C4-2B (cell line): ENCODE results near the gene MRPS10.

ENCODE experiments used
- H3K27ac ChIP-seq: fragments of 450-650 bp; 2 replicates; pipeline ENCODE4 v1.5.1; 2017
- ZFX ChIP-seq: fragments of 450-650 bp; IDR thresholded peaks from 2 replicates; pipeline ENCODE4 v1.6.1; 2017
- TF ChIP-seq, protein P1 (sequence below): fragments of 450-650 bp; conservative IDR thresholded peaks from 2 replicates; pipeline ENCODE4 v1.5.1; 2017; ENCODE audit warnings: mild to moderate bottlenecking

MRPS10 gene

DNA sequence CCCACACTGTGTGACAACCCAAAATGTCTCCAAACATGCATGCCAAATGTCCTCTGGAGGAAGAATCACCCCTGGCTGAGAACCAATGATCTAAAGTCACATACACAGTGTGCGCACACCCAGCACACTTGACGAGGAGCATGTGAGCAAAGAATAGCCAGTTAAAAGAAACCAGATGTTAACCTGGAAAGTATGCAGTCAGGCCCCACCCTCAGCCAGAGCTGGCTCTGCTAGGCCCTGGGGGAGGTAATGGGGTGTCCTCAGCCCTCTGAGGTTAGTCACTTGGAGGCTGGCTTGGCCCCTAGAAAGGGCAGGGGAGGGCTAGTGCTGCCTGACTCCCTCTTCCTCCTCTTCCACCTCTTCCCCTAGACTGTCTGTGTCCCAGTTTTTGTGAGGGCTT is 59.6 kb downstream of the MRPS10 start:
- no peak for TF ChIP-seq ZFX
- TF ChIP-seq, protein P1, sequence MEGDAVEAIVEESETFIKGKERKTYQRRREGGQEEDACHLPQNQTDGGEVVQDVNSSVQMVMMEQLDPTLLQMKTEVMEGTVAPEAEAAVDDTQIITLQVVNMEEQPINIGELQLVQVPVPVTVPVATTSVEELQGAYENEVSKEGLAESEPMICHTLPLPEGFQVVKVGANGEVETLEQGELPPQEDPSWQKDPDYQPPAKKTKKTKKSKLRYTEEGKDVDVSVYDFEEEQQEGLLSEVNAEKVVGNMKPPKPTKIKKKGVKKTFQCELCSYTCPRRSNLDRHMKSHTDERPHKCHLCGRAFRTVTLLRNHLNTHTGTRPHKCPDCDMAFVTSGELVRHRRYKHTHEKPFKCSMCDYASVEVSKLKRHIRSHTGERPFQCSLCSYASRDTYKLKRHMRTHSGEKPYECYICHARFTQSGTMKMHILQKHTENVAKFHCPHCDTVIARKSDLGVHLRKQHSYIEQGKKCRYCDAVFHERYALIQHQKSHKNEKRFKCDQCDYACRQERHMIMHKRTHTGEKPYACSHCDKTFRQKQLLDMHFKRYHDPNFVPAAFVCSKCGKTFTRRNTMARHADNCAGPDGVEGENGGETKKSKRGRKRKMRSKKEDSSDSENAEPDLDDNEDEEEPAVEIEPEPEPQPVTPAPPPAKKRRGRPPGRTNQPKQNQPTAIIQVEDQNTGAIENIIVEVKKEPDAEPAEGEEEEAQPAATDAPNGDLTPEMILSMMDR = no peak
- no peak overlapping the region for H3K27ac ChIP-seq
